HCT116 (cell line): ENCODE data around the gene CACNG1. TPM values are rescaled to one million over a fixed set of nuclear protein-coding genes. Genes with fewer than 3 reads are reported as not detected.

ENCODE experiments used
- ATAC-seq: fragments of 200-7000 bp; cut with Tn5 transposase; 2 replicates; pipeline ENCODE4 v1.9.1; 2020; ENCODE audit warnings: mild to moderate bottlenecking, moderate library complexity
- BruUV-seq: library from RNA; stranded (reverse); fragments of 400-500 nt; replicated peaks from 2 replicates; lab custom pipeline; 2021; lab: Mats Ljungman, UMichigan
- CTCF ChIA-PET: fragments of 300-600 bp; sonication (Branson Sonifier 250); formaldehyde crosslinking; loops from one replicate; lab custom pipeline; 2021; ENCODE audit warnings: antibody characterized with exemption; lab: Charles Lee
- POLR2A ChIA-PET: fragments of 300-600, 350-600 bp; sonication (Branson Sonifier 250); formaldehyde crosslinking; loops from one replicate; lab custom pipeline; 2021; ENCODE audit warnings: antibody characterized with exemption; lab: Charles Lee
- RAD21 ChIA-PET, 2 experiments: fragments of 300-600 bp; sonication (Branson Sonifier 250); formaldehyde crosslinking; loops; one replicate each; lab custom pipeline; 2023; ENCODE audit warnings: low total read pairs in 2 of 2; ENCODE audit not compliant: uncharacterized antibody in 2 of 2, unreplicated experiment in 2 of 2, low non-redundant PET in 1 of 2; lab: Charles Lee
- DNase-seq: peaks from one replicate; pipeline ENCODE4 v3.0.0-alpha.2; 2010; ENCODE audit warnings: low read depth, low spot score
- H2AFZ ChIP-seq: fragments of 200-600 bp; shearing (Covaris generic), sonication (generic); 2 replicates; pipeline ENCODE4 v1.6.1; 2017; ENCODE audit warnings: low read depth, mixed run types, mixed read lengths, antibody characterized with exemption, low read length; ENCODE audit not compliant: poor library complexity, severe bottlenecking
- H3K27ac ChIP-seq: 2 replicates; pipeline ENCODE4 v1.5.1; 2012; ENCODE audit warnings: low read depth, low read length
- H3K27me3 ChIP-seq: fragments of 200-600 bp; sonication (generic); 2 replicates; pipeline ENCODE4 v1.6.1; 2016; ENCODE audit warnings: mixed run types, low read length, mixed read lengths; ENCODE audit not compliant: insufficient read depth
- H3K36me3 ChIP-seq, 2 experiments: fragments of 200-500 bp in 1 of 2; fragments of 200-600 bp in 1 of 2; sonication (Bioruptor generic) in 1 of 2; sonication (generic) in 1 of 2; 2 replicates each; pipeline versions ENCODE4 v1.5.1 to v1.6.1; 2014 to 2016; ENCODE audit warnings: low read length in 2 of 2, inconsistent platforms in 1 of 2, mixed read lengths in 1 of 2, mixed run types in 1 of 2; ENCODE audit not compliant: insufficient read depth in 2 of 2, control insufficient read depth in 1 of 2
- H3K4me1 ChIP-seq, 2 experiments: fragments of 200-600 bp in 1 of 2; sonication (generic) in 1 of 2; 2 replicates each; pipeline versions ENCODE4 v1.5.1 to v1.6.1; 2012 to 2017; ENCODE audit warnings: low read length in 2 of 2, inconsistent platforms in 1 of 2, mild to moderate bottlenecking in 1 of 2, mixed read lengths in 1 of 2, mixed run types in 1 of 2, moderate library complexity in 1 of 2; ENCODE audit not compliant: insufficient read depth in 2 of 2, control insufficient read depth in 1 of 2
- H3K4me2 ChIP-seq: fragments of 200-600 bp; sonication (generic); 2 replicates; pipeline ENCODE4 v1.6.1; 2017; ENCODE audit warnings: mixed run types, low read length, mixed read lengths
- H3K4me3 ChIP-seq, 2 experiments: fragments of 200-600 bp in 1 of 2; sonication (generic) in 1 of 2; replicated peaks in 1 of 2; 2 replicates each; pipeline ENCODE4 v1.5.1; 2011 to 2016; ENCODE audit warnings: low read length in 2 of 2, control low read depth in 1 of 2, low read depth in 1 of 2, mild to moderate bottlenecking in 1 of 2, mixed read lengths in 1 of 2, mixed run types in 1 of 2
- H3K79me2 ChIP-seq: fragments of 200-600 bp; sonication (generic); 2 replicates; pipeline ENCODE4 v1.6.1; 2017; ENCODE audit warnings: mild to moderate bottlenecking, mixed run types, low read length, moderate library complexity, mixed read lengths; ENCODE audit not compliant: insufficient read depth
- H3K9ac ChIP-seq: fragments of 200-600 bp; sonication (generic); 2 replicates; pipeline ENCODE4 v1.6.1; 2016; ENCODE audit warnings: low read length, mixed read lengths
- H3K9me2 ChIP-seq: fragments of 200-600 bp; sonication (generic), shearing (Covaris generic); 2 replicates; pipeline ENCODE4 v1.6.1; 2017; ENCODE audit warnings: mixed run types, mild to moderate bottlenecking, moderate library complexity; ENCODE audit not compliant: insufficient read depth
- H3K9me3 ChIP-seq, 2 experiments: fragments of 200-500 bp in 1 of 2; fragments of 200-600 bp in 1 of 2; sonication (Bioruptor generic) in 1 of 2; sonication (generic) in 1 of 2; 2 replicates each; pipeline ENCODE4 v1.6.1; 2014 to 2017; ENCODE audit warnings: low read length in 2 of 2, mixed read lengths in 2 of 2, inconsistent platforms in 1 of 2, low read depth in 1 of 2, mild to moderate bottlenecking in 1 of 2, mixed run types in 1 of 2, moderate library complexity in 1 of 2; ENCODE audit not compliant: control insufficient read depth in 1 of 2, insufficient read depth in 1 of 2
- H4K20me1 ChIP-seq: fragments of 200-600 bp; sonication (generic), shearing (Covaris generic); 2 replicates; pipeline ENCODE4 v1.6.1; 2017; ENCODE audit warnings: mixed run types, mild to moderate bottlenecking, moderate library complexity; ENCODE audit not compliant: insufficient read depth
- EGR1 ChIP-seq: IDR thresholded peaks from 2 replicates; pipeline ENCODE4 v1.6.1; 2012; ENCODE audit warnings: low read depth
- ELF1 ChIP-seq: IDR thresholded peaks from 2 replicates; pipeline ENCODE4 v1.6.1; 2012; ENCODE audit warnings: low read depth, borderline replicate concordance
- EZH2phosphoT487 ChIP-seq: fragments of 200-600 bp; IDR thresholded peaks from 2 replicates; pipeline ENCODE4 v1.6.1; 2018; ENCODE audit warnings: antibody characterized with exemption, borderline replicate concordance
- FOSL1 ChIP-seq: IDR thresholded peaks from 2 replicates; pipeline ENCODE4 v1.6.1; 2012; ENCODE audit warnings: low read depth
- JUND ChIP-seq: IDR thresholded peaks from 2 replicates; pipeline ENCODE4 v1.6.1; 2012
- POLR2A ChIP-seq: IDR thresholded peaks from 2 replicates; pipeline ENCODE4 v1.7.0; 2011; ENCODE audit warnings: borderline replicate concordance; ENCODE audit not compliant: insufficient read depth, insufficient read length; ENCODE audit errors: extremely low read depth
- POLR2AphosphoS5 ChIP-seq: IDR thresholded peaks from 2 replicates; pipeline ENCODE4 v1.6.1; 2011; ENCODE audit warnings: mild to moderate bottlenecking, low read depth, low read length, moderate library complexity
- RAD21 ChIP-seq: IDR thresholded peaks from 2 replicates; pipeline ENCODE4 v1.6.1; 2012; ENCODE audit warnings: low read depth, mild to moderate bottlenecking
- SIN3A ChIP-seq: IDR thresholded peaks from 2 replicates; pipeline ENCODE4 v1.6.1; 2012; ENCODE audit warnings: low read depth
- SP1 ChIP-seq: IDR thresholded peaks from 2 replicates; pipeline ENCODE4 v1.6.1; 2012; ENCODE audit warnings: low read depth
- ZBTB33 ChIP-seq: IDR thresholded peaks from 2 replicates; pipeline ENCODE4 v1.6.1; 2011; ENCODE audit warnings: mild to moderate bottlenecking, low read length, moderate library complexity; ENCODE audit not compliant: insufficient replicate concordance; ENCODE audit errors: extremely low read depth
- ZFX ChIP-seq: fragments of 450-650 bp; IDR thresholded peaks from 2 replicates; pipeline ENCODE4 v1.6.1; 2017
- ZNF274 ChIP-seq: fragments of 200-500 bp; sonication (Bioruptor generic); IDR thresholded peaks from 2 replicates; pipeline ENCODE4 v1.6.1; 2014; ENCODE audit warnings: mild to moderate bottlenecking, low read depth, low read length, inconsistent platforms
- intact Hi-C: fragments of 100-400 bp; cut with micrococcal nuclease; formaldehyde crosslinking; loops from 2 replicates; pipeline ENCODE4 v1.10.0; 2022
- total RNA-seq: library from RNA; stranded (reverse); gene quantifications from one replicate; pipeline ENCODE4 v1.2.1, GENCODE V29; 2021; ENCODE audit not compliant: unreplicated experiment
- TF ChIP-seq, protein P1 (sequence below): IDR thresholded peaks from 2 replicates; pipeline ENCODE4 v1.6.1; 2012
- TF ChIP-seq, protein P2 (sequence below): IDR thresholded peaks from 2 replicates; pipeline ENCODE4 v1.6.1; 2012

The CACNG1 gene
- total RNA-seq, 1 experiment from 2014 or later, result not detected

- H3K4me1 ChIP-seq, result no peaks in the 10 kb centered on the region
- no peaks in the 10 kb centered on the region for H3K27me3 ChIP-seq
- H4K20me1 ChIP-seq, result no peaks in the 10 kb centered on the region
- H3K4me3 ChIP-seq, result no peak overlapping the region
- DNase-seq (no peak), ATAC-seq (no peak)
- H3K27ac ChIP-seq, result no peak overlapping the region
- no TSS peak for BruUV-seq
- CTCF ChIA-PET, result no interaction called here
- no peaks in the 10 kb centered on the region for H3K36me3 ChIP-seq
- intact Hi-C loops, result no loop called here
- no peaks in the 10 kb centered on the region for H3K9me2 ChIP-seq
- H3K9ac ChIP-seq, result no peak overlapping the region
- RAD21 ChIA-PET, result interaction anchor here in 1 of 2 experiments (0.6 kb wide), 1 partner anchor 21 kb away, joined by 3 read pairs; no protein-coding TSS in a partner anchor
- H3K4me2 ChIP-seq, result no peak overlapping the region
- no peaks in the 10 kb centered on the region for H3K9me3 ChIP-seq
- no peak for TF ChIP-seq JUND
- TF ChIP-seq EGR1, result no peak
- TF ChIP-seq ZFX, result no peak
- no peak for TF ChIP-seq ZNF274
- TF ChIP-seq ELF1, result no peak
- no peak for TF ChIP-seq SIN3A
- TF ChIP-seq POLR2A, result no peak
- TF ChIP-seq, protein P1, sequence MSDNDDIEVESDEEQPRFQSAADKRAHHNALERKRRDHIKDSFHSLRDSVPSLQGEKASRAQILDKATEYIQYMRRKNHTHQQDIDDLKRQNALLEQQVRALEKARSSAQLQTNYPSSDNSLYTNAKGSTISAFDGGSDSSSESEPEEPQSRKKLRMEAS, result no peak
- TF ChIP-seq, protein P2, sequence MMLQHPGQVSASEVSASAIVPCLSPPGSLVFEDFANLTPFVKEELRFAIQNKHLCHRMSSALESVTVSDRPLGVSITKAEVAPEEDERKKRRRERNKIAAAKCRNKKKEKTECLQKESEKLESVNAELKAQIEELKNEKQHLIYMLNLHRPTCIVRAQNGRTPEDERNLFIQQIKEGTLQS, result no peak
- TF ChIP-seq POLR2AphosphoS5, result no peak
- POLR2A ChIA-PET, result no interaction called here
- H3K79me2 ChIP-seq, result no peaks in the 10 kb centered on the region
- H2AFZ ChIP-seq, result no peak overlapping the region
Observed at GRCh38 chr17:67079491-67079890, 35.1 kb downstream of the CACNG1 start.

DNA sequence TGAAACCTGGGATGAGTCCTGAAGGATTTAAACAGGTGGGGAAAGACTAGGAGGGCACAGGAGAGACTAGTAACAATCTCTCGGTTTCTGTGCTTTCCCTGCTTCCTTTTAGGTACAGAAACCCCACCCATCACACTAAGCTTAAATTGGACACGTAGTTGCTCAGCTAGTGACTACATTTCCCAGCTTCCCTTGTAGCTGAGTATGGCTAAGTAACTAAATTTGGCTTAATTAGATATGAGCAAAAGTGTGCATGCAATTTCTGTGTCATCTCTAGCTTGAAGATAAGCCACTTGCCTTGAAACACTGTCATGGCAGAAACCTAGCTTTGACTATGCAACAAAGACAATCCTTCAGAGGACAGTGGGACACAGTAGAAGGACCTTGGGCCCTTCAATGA, 36.5 kb downstream of the CACNG1 start:
- no peaks in the 10 kb centered on the region for H3K9me3 ChIP-seq
- no peak overlapping the region for H2AFZ ChIP-seq
- H3K27me3 ChIP-seq, result no peaks in the 10 kb centered on the region
- ATAC-seq, result no peak
- intact Hi-C loops, result no loop called here
- no peaks in the 10 kb centered on the region for H4K20me1 ChIP-seq
- no peak for DNase-seq
- H3K4me1 ChIP-seq, result no peaks in the 10 kb centered on the region
- H3K79me2 ChIP-seq, result no peaks in the 10 kb centered on the region
- H3K4me2 ChIP-seq, result no peak overlapping the region
- ChIA-PET CTCF (interaction anchor here (2.1 kb wide), 1 partner anchor 166 kb away, joined by 7 read pairs; no protein-coding TSS in a partner anchor), POLR2A (no interaction called here), RAD21 (no interaction called here)
- H3K4me3 ChIP-seq, result no peak overlapping the region
- H3K9ac ChIP-seq, result no peak overlapping the region
- TF ChIP-seq RAD21 (no peak), EZH2phosphoT487 (no peak), FOSL1 (no peak), EGR1 (no peak), SP1 (no peak), ZBTB33 (no peak), POLR2A (no peak), ELF1 (no peak), JUND (no peak), POLR2AphosphoS5 (no peak), ZFX (no peak)
- TF ChIP-seq, protein P1, result no peak
- no TSS peak for BruUV-seq
- no peaks in the 10 kb centered on the region for H3K9me2 ChIP-seq
- H3K36me3 ChIP-seq, result no peaks in the 10 kb centered on the region
- H3K27ac ChIP-seq, result no peak overlapping the region
